DOHH2 (cell line): ENCODE measurements around the gene ORC5.

ENCODE experiments used
- H3F3A ChIP-seq: fragments of 200-600 bp; sonication (generic), shearing (Covaris generic); 2 replicates; pipeline ENCODE4 v1.6.0; 2016; ENCODE audit warnings: antibody characterized with exemption, mild to moderate bottlenecking; ENCODE audit not compliant: control insufficient read depth, insufficient read depth
- H3K27ac ChIP-seq: fragments of 200-600 bp; sonication (generic); 2 replicates; pipeline ENCODE4 v1.5.1; 2014; ENCODE audit warnings: low read depth, mild to moderate bottlenecking, low read length, moderate library complexity
- H3K27me3 ChIP-seq: fragments of 200-600 bp; sonication (generic); 2 replicates; pipeline ENCODE4 v1.6.1; 2014; ENCODE audit warnings: mild to moderate bottlenecking, low read length, mixed read lengths; ENCODE audit not compliant: control insufficient read depth
- H3K36me3 ChIP-seq: fragments of 200-600 bp; sonication (generic); 2 replicates; pipeline ENCODE4 v1.6.1; 2014; ENCODE audit warnings: mild to moderate bottlenecking, low read length, moderate library complexity, mixed read lengths; ENCODE audit not compliant: control insufficient read depth
- H3K4me1 ChIP-seq: fragments of 200-600 bp; sonication (generic); 2 replicates; pipeline ENCODE4 v1.6.1; 2014; ENCODE audit warnings: mild to moderate bottlenecking, low read length, mixed read lengths; ENCODE audit not compliant: control insufficient read depth
- H3K4me2 ChIP-seq: fragments of 200-600 bp; sonication (generic); 2 replicates; pipeline ENCODE4 v1.6.0; 2014; ENCODE audit warnings: mild to moderate bottlenecking, low read length, moderate library complexity
- H3K4me3 ChIP-seq: fragments of 200-600 bp; sonication (generic); 2 replicates; pipeline ENCODE4 v1.5.1; 2014; ENCODE audit warnings: mild to moderate bottlenecking, low read length, mixed read lengths
- H3K79me2 ChIP-seq: fragments of 200-600 bp; sonication (generic); 2 replicates; pipeline ENCODE4 v1.6.1; 2014; ENCODE audit warnings: mild to moderate bottlenecking, low read length, mixed read lengths; ENCODE audit not compliant: control insufficient read depth
- H3K9me2 ChIP-seq: fragments of 200-600 bp; sonication (generic); replicated peaks from 2 replicates; pipeline ENCODE4 v1.6.1; 2014; ENCODE audit warnings: mild to moderate bottlenecking, low read length, mixed read lengths; ENCODE audit not compliant: control insufficient read depth
- H3K9me3 ChIP-seq: fragments of 200-600 bp; sonication (generic); 2 replicates; pipeline ENCODE4 v1.6.1; 2014; ENCODE audit warnings: antibody characterized with exemption, low read length, mixed read lengths; ENCODE audit not compliant: control insufficient read depth, insufficient read depth
- H4K20me1 ChIP-seq: fragments of 200-600 bp; sonication (generic); 2 replicates; pipeline ENCODE4 v1.6.0; 2014; ENCODE audit warnings: low read depth, mild to moderate bottlenecking, antibody characterized with exemption, low read length, moderate library complexity; ENCODE audit not compliant: control insufficient read depth, insufficient read depth
- EZH2phosphoT487 ChIP-seq: fragments of 200-600 bp; sonication (generic); IDR thresholded peaks from 2 replicates; pipeline ENCODE4 v1.6.1; 2017; ENCODE audit warnings: borderline replicate concordance, mild to moderate bottlenecking, antibody characterized with exemption, low read length, moderate library complexity, mixed read lengths
- TF ChIP-seq, protein P1 (sequence below): fragments of 200-600 bp; sonication (generic); IDR thresholded peaks from one replicate; pipeline ENCODE4 v1.5.1; 2014; ENCODE audit warnings: antibody characterized with exemption, mild to moderate bottlenecking, low read depth, low read length; ENCODE audit not compliant: poor library complexity, severe bottlenecking

ORC5 gene

DNA sequence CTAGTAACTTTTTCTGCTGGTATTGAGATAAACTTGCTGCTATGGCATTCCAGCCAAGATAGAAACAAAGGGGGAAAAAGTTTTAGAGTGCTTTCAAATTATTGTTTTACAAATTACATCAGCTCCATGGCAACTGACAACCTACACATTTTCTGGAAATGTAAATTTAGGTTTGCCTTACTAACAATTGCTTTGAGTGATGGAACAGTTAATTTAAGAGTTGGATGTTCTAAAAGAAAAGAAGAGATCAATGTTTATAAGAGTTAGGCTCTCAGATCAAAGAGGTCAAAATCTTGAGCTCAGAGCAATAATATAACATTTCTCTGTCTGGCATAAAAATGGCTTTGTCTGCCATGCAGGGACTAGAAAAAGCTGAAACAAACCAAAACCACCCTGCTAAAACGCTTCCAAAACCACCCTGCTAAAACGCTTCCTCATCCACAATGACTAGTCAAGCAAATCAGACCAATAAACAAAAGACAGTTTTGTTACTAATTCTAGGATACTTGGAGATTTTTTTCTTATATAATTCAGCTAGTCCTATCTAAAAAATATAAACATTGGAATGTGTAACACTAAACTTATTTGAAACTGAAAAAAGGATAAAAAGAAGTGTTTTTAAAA lies 32.3 kb downstream of the ORC5 start:
- Histone ChIP-seq H3K4me3 (no peak overlapping the region), H3F3A (peaks cover 4% of the 10 kb centered on the region; the same call in 1 of the 2 replicates), H3K9me3 (peaks cover 12% of the 10 kb centered on the region), H3K27ac (no peak overlapping the region), H3K27me3 (no peaks in the 10 kb centered on the region), H3K4me1 (no peaks in the 10 kb centered on the region), H3K4me2 (no peak overlapping the region), H4K20me1 (no peaks in the 10 kb centered on the region), H3K79me2 (no peaks in the 10 kb centered on the region), H3K9me2 (no peaks in the 10 kb centered on the region), H3K36me3 (peaks cover 56% of the 10 kb centered on the region)
- TF ChIP-seq, protein P1, sequence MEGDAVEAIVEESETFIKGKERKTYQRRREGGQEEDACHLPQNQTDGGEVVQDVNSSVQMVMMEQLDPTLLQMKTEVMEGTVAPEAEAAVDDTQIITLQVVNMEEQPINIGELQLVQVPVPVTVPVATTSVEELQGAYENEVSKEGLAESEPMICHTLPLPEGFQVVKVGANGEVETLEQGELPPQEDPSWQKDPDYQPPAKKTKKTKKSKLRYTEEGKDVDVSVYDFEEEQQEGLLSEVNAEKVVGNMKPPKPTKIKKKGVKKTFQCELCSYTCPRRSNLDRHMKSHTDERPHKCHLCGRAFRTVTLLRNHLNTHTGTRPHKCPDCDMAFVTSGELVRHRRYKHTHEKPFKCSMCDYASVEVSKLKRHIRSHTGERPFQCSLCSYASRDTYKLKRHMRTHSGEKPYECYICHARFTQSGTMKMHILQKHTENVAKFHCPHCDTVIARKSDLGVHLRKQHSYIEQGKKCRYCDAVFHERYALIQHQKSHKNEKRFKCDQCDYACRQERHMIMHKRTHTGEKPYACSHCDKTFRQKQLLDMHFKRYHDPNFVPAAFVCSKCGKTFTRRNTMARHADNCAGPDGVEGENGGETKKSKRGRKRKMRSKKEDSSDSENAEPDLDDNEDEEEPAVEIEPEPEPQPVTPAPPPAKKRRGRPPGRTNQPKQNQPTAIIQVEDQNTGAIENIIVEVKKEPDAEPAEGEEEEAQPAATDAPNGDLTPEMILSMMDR, result no peak
- no peak for TF ChIP-seq EZH2phosphoT487

GRCh38 chr7:104174798-104175197 lies 33.0 kb downstream of the ORC5 start:
- Histone ChIP-seq H3K4me3 (no peak overlapping the region), H3K27ac (no peak overlapping the region), H3F3A (peaks cover 4% of the 10 kb centered on the region; the same call in 1 of the 2 replicates), H3K9me2 (no peaks in the 10 kb centered on the region), H3K36me3 (peaks cover 56% of the 10 kb centered on the region), H3K79me2 (no peaks in the 10 kb centered on the region), H3K4me1 (no peaks in the 10 kb centered on the region), H3K4me2 (no peak overlapping the region), H4K20me1 (no peaks in the 10 kb centered on the region), H3K9me3 (peaks cover 6% of the 10 kb centered on the region), H3K27me3 (no peaks in the 10 kb centered on the region)
- TF ChIP-seq, protein P1, result no peak
- no peak for TF ChIP-seq EZH2phosphoT487

- Histone ChIP-seq H3K9me2 (no peaks in the 10 kb centered on the region), H3K79me2 (no peaks in the 10 kb centered on the region), H3K27me3 (no peaks in the 10 kb centered on the region), H3F3A (peaks cover 13% of the 10 kb centered on the region), H3K4me3 (no peak overlapping the region), H3K4me1 (no peaks in the 10 kb centered on the region), H3K27ac (no peak overlapping the region), H3K36me3 (peaks cover 66% of the 10 kb centered on the region), H4K20me1 (no peaks in the 10 kb centered on the region), H3K9me3 (no peaks in the 10 kb centered on the region), H3K4me2 (no peak overlapping the region)
- TF ChIP-seq, protein P1, result no peak
- TF ChIP-seq EZH2phosphoT487, result no peak
Measured at GRCh38 chr7:104162081-104162480, 45.7 kb downstream of the ORC5 start.
